D721Med (cell line): ENCODE data around the gene ASTL.

Source experiments
- DNase-seq: peaks from one replicate; pipeline ENCODE4 v3.0.0; 2011; ENCODE audit warnings: low spot score; ENCODE audit not compliant: insufficient read length
- FAIRE-seq: peaks from 2 replicates; lab custom pipeline; 2011; peaks lifted over from hg19 to GRCh38; lab: Jason Lieb, UNC
- CTCF ChIP-seq: IDR thresholded peaks from 2 replicates; pipeline ENCODE4 v1.5.1; 2012; ENCODE audit warnings: mild to moderate bottlenecking, control low read depth; ENCODE audit not compliant: insufficient read depth; ENCODE audit errors: missing control alignments

The ASTL gene

GRCh38 chr2:96154506-96155380 lies 16.4 kb upstream of the ASTL start:
- no peak for TF ChIP-seq CTCF
- DNase-seq (no peak), FAIRE-seq (no peak)

- no peak for TF ChIP-seq CTCF
- DNase-seq, result no peak
- FAIRE-seq, result no peak
Measured at GRCh38 chr2:96153991-96154431, 15.7 kb upstream of the ASTL start.

GRCh38 chr2:96153291-96153713 lies 15.0 kb upstream of the ASTL start:
- DNase-seq, result no peak
- no peak for TF ChIP-seq CTCF
- FAIRE-seq, result no peak

GRCh38 chr2:96152304-96153161 lies 14.2 kb upstream of the ASTL start:
- no peak for TF ChIP-seq CTCF
- DNase-seq, result peak; percentile 78
- FAIRE-seq, result peak; percentile 35

- FAIRE-seq (no peak), DNase-seq (no peak)
- TF ChIP-seq CTCF, result no peak
Measured at GRCh38 chr2:96151595-96152303, 13.4 kb upstream of the ASTL start.

- TF ChIP-seq CTCF, result no peak
- no peak for FAIRE-seq
- no peak for DNase-seq
Measured at GRCh38 chr2:96150791-96151594, 12.7 kb upstream of the ASTL start.
